Stimulated activated CD8-positive, alpha-beta memory T cell treated with anti-CD3 and anti-CD28 coated beads, Interleukin-15, amount 100 ng/mL, for 48 hours (primary cell): ENCODE measurements around the gene KCTD5.
"Not testable (repeated sequence)": the region's sequence is repeated elsewhere in the genome, so short reads cannot be mapped to it uniquely, and the experiment has no call there.

Experiments
- DNase-seq, 2 donors: peaks; one replicate each; pipeline ENCODE4 v3.0.0-alpha.2; 2020; ENCODE audit warnings: low read depth in 2 of 2

Gene KCTD5

DNA sequence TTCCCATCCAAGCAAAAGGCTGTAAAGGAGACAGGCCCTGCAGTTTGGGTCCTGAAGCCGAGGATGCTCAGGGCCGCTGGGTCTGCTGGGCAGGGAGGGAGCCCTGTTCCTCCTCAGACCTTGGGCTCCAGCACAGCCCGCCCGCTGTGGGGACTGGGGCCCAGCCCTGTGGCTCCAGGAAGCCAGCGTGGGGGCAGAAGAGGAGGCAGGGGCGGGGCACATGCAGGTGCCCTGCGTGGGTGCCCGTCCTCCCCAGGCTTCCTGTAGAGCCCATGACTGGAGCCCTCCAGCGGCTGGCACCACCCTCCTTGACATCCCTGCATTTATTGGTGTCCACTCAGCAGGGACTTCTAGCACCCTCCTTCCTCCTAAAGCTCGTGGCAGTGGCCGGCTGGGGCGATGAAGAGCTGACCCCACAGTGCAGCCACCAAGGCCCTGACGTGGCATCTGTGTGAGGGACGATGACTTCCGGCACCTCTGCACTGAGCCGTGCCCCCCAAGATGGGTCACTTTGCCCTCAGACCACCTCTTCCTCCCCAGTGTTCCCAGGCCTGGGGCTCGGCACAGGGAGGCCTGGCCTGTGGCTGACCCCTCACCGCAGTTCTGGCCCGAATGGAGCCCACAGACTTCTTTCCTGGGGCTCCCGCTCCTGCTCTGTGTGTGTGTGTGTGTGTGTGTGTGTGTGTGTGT is 27.8 kb downstream of the KCTD5 start:
- no peak for DNase-seq

DNA sequence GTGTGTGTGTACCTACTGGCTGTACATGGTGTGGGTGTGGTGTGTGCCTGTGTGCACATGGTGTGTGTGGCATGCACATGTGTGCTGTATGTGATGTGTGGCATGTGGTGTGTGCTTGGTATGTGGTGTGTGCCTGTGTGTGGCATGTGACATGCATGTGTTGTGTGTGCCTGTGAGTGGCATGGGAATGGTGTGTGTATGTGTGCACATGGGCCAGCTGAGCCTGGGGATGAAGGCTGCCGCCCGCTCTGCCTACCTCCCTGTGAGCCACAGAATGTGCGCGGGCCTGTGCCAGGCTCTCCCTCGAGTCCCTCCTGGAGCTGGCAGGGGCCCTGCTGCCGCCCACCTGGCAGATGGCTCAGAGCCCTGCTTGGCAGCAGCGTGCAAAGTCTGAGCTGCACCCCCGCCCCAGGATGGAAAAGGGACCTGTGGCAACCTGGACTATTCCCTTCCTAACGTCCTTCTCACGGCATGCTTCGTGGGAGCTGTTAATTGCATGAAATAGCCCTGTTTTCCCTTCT is 28.4 kb downstream of the KCTD5 start:
- DNase-seq: no peak

DNA sequence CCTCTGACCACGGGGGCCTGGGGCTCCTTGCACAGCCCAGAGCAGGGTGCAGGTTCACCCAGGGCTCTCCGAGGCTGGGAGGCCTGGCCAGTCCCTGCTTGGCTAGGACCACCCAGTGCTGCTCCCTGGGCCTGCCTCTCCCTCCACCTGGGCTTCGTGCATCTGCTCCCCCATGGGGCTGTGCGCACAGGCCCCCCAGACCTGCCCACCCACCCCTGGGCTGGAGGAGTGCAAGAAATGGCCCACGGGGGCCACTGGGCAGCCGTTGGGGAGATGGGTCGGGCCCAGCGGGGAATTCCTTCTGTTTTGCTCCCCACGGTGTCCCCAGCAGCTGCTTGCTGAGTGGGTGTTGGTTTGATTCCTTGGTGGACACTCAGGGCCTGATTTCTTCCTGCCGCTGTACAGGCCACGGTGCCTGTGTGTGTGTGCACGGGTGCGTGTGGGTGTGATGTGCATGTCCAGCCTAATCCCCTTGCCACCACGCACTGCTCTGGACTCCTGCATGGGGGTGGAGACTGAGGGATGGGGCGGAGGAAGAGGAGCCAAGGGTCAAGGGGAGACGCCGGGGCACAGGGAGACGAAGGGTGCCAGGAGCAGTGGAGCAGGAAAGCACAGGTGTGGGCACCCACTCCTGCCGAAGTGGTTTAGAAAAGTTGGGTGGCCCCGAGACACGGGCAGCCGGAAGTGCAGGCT is 29.2 kb downstream of the KCTD5 start:
- DNase-seq: no peak

DNA sequence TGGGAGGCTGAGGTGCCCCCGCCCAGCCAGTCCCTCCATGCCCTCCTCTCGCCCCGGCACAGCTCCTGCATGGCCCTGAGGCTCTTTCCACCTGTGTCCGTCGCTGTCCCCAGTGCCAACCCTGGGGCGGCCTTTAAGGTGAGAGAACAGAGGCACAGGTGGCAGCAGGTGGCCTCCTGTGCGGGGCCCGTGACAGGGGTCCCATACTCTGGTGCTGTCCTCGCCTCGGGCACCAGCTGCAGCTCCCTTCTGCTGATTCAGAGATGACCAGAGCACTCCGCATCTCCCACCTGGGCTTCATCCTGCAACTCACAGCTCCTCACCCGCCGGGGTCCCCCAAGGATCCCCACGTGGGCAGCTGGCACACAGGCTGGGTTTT is 29.7 kb downstream of the KCTD5 start:
- DNase-seq: no peak

DNA sequence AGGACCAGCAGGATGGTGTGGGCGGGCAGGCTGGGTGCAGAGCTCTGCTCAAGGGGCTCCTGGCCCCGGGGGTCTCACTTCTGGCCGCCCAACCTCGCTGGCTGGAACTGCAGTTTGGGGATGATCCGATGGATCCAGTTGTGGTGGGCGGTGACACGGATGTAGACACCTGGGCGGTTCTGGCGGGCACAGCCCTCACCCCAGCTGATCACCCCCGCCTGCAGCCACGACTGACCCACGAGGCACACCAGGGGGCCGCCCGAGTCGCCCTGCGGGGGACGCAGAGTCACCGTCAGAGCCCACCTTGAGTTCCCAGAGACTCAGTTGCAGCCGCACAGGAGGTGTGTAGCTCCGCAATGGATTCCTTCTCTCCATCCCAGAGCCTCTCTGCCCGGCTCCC is 30.2 kb downstream of the KCTD5 start:
- no peak for DNase-seq

DNA sequence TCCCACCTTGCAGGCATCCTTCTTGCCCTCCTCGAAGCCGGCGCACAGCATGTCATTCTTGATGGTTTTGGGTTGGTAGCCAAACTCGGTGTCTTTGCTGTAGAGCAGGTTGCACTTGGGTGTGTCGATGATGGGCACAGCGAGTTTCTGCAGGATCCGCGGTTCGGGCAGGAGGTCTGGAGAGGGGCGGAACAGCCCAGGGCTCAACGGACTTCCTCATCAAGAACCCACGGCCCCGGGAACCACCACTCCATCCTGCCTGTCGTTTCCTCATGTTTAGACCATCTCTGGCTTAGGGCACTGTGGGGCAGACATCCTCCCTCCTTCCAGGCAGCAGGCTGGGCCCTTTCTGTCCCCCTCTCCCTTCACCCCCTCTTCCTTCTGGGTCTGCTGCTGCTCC is 31.2 kb downstream of the KCTD5 start:
- no peak for DNase-seq

DNA sequence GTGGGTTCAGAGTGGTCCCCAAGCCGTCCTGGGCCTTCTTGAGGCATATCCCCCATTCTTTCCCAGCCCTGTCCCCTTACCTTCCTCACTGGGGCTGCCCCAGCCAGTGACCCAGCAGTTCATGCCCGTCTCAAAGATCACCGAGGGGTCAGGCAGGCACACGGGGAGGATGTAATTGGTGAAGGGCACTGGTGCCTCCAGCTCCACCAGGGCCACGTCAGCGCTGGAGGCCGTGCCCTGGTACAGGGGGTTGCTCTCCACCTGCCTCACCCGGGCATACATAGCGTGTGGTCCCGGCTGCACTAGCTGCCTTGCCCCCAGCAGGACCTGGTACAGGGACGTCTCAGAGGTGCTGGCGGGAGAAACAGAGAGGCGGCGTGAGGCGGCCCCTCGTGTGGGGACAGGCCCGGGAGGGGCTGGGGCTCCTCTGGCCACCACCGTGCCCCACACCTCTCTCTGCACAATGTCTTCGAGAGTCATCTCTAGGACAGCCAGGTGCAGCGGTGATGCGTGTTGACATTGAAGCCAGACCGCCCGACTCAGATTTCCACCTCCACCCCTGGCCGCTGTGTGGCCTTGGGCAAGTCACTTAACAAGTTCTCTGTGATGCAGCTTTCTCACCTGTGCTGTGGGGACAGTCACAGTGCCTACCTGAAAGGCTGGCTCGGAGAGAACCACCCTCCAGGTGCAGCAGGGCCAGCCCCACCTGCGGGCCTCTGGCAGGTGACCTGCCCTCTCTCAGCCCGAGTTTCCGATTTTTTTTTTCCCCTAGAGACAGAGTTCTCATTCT is 31.9 kb downstream of the KCTD5 start:
- no peak for DNase-seq

DNA sequence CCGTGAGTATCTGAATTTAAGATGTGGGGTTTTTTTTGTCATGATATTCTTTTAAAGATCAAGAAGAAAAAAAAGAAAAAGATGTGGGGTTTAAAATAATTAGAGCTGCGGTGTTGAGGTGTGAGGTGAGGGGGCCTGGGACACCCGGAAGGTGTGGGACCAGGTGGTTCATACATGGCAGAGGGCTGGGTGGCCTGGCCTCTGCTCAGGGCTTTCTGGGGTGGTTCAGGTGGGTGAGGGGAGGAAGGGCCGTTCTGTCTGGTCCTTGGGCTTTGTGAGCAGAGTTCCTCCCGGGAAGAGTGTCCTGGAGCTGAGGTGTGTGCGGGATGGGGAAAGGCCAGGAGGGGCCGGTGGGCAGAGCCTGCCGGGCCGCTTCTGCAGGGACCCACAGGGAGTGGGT is 32.7 kb downstream of the KCTD5 start:
- no peak for DNase-seq

DNA sequence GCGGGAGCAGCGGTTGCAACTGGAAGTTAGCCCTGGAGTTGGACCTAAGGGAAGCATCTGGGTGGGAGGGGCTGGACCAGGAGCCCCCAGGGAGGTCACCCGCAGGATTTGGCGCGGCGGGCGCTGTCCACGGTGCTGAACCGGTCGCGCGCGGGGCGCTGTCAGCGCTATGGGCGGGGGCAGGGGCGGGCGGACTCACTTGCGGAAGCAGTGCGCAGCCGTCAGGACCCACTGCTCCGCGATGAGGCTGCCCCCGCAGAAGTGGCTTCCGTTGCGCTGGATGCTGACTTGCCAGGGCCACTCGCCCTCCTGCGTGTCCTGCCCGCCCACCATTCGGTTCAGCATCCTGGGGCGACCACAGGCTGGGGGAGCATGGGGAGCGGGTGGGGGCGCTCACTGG is 33.2 kb downstream of the KCTD5 start:
- peak; percentile 70 to 71 for DNase-seq

DNA sequence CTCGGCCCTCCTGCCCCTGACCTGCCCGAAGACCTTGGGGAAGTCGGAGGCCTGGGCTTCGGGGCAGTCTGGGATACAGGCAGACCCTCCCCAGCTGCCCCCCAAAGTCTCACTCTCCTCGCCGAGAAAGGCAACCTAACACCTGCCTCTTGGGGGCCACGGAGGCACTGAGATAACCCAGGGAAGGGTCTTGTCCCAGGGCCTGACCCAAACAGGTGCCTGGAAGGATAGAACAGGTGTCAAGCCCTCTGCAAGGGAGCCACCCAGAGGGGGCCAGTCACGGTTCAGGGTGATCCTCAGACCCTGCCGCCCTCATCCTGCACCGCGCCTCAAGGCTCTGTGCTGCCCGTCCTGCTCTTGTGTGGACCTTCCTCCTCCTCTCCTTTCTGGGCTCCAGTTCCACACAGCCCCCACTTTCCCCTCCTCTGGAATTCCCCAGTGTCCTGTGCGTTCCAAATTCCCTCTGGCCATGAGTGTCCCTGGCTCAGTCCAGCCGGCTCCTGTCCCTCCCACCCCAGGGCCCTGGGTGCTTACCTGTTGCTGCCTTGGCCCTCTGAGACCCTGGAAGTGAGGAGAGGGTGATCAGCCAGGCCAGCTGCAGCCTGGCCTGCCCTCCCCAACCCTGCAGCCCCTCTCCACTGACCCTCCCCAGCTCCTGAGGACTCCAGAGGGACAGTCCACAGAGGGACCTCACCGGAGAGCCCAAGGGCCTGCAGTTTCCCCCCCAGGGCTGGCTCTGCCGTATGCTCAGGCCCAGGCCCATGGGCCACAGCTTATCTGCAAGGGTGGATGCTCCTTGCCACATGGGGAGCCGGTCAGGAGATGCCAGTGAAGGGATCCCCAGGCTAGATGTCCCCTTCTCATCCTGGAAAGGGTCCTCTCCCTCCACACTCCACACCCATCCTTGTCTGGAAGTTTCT is 33.9 kb downstream of the KCTD5 start:
- DNase-seq: no peak

DNA sequence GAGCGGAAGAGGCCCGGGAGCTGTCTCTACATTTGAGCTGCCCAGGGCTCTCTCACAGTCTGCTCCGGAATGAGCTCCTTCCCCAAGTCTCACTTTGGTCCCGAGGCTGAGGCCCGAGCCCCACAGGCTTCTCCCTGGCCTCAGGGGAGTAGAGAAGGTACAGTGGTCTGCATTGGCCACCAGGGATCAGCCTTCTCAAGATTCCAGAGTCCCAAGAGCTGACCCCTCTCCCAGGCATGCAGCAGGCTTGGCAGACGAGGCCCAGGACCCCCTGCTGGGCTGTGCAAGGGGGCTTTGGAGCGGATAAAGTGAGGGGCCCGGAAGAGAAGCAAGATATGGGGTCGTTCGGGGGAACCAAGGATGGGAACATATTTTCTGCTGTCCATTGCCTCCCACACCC is 34.6 kb downstream of the KCTD5 start:
- DNase-seq: no peak

DNA sequence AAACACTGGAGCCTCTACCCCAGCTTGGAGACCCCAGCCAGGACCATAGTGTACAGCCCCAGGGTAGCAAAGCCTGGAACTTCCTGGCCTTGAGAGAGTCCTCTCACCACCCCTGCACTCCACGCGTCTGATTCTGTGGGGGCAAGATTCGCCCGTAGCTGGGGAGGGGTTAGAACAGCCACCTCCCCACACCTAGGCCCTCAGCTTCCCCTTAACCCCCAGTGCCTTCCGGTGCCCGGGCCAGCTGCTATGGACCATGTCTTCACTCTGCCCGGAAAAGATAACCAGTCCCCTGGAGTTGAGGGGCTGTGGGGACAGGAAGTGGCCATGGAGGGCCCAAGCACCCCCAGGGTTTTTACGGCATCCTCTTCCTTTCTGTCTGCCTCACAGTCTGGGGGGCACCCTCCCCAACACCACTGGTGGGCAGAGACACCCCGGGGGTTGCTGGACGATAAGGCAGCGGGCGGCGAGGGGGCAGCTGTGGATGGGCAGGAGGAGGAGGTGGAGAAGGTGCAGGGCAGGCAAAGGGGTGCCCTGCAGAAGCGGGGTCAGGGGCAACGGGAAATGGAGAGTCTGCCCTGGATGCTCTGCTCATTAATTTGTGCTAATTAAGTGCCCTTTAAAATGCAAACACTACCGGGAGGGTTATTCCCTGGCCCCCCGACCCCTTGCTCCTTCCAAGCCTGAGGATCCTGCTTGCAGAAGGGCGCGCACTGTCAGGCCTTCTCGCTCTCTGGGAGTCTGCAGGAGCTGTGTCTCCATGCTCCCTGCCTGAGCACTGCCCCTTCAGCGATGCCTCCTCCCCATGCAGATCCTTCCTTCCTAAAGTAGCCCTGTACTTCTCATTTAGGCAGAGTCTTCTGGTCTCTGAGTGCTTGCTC is 35.3 kb downstream of the KCTD5 start:
- no peak for DNase-seq

DNA sequence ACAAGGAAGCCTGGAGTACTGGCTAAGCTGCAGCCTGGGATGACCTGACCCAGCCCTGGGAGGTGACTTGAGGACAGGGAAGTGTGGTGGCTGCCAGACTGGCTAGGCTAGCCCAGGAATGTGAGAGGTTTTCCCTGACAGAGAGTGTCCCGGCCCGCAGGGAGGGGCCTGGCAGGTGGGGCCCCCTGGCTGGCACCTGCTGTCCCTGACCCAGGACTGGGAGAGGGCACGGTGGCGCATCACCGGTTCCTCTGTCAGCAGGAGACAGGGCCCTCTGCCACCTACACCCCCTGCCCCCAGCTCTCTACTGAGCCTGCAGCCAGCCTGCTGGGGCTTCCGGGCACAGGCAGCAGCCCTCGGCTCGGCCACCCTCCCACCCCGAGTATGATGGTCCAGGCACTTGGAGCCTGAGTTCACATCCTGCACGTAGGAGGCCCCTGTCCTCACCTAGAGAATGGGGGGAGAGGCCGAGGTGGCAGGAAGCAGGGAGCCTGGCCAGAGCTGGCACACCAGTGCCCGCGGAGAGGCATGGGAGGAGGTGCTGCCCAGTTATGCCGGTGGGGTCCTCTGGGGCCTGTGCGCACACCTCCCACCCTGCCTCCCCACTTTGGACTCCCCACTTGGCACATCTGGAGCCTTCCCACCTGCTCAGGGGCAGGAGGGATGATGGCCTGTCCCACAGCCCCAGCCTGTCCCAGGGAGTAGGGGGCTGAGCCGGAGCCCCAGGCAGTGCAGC is 37.2 kb downstream of the KCTD5 start:
- DNase-seq: no peak

DNA sequence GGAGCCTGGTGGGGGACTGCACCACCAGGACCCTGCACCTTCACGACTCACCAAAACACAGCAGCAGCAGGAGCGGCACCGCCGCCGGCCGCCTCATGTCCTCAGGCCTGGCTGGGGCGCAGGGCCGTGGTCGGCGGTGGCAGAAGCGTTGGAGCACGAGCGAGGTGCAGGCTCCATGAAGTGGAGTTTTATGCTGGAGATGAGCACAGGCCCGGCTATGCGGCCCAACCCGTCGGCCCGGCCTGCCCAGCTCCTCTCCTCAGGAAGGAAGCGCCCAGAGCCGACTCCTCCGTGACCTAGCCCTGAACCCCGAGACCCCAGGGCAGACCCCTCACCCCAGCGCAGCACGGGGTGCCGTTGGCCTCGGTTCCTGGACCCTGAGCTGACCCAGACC is 37.7 kb downstream of the KCTD5 start, which contains the start of gene PRSS27:
PRSS27 (minus strand) TSS at position 161 of the 394 bp plus-strand sequence; CDS start at position 97, 64 bp downstream.
- no peak for DNase-seq

DNA sequence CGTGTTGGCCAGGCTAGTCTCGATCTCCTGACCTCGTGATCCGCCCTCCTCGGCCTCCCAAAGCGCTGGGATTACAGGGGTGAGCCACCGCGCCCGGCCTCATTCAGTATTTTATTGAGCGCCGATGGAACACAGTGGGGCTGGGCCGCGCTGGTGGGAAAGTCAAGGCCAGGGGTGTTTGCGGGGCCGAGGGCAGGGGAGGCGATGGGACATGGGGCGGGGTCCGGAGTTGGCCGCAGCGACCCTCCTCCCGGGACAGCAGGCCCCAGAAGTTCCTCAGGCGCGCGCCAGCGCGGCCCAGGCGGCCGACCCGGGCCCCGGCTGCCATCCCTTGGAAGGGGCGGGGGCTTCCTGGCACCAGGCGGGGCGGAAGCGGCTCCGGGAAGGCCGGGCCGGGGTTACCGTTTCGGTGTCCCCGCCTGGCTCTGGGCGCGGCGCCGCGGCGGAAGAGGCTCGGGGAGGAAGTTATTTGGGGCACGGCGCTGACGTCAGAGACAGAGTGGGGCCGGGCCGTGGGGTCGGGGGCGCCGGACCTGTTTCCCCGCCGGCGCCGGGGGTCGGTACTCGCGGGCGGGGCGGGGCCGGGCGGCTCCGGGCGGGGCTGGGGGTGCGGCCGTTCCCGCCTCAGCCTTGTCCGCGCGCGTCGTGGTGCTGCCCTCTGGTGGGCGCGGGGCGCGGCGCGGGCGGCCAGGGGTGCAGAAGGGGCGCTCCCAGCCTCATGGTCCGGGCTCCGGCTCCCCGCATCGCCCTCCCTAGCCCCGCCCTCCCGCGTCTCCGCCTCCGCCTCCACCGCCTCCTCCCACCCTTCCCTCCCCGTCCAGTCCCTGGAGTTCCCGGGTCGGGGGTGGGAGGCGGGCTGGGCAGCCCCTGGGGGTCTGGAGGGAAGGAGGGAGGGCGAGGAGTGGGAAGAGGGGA is 38.7 kb downstream of the KCTD5 start:
- peak; percentile 86 to 88 for DNase-seq

DNA sequence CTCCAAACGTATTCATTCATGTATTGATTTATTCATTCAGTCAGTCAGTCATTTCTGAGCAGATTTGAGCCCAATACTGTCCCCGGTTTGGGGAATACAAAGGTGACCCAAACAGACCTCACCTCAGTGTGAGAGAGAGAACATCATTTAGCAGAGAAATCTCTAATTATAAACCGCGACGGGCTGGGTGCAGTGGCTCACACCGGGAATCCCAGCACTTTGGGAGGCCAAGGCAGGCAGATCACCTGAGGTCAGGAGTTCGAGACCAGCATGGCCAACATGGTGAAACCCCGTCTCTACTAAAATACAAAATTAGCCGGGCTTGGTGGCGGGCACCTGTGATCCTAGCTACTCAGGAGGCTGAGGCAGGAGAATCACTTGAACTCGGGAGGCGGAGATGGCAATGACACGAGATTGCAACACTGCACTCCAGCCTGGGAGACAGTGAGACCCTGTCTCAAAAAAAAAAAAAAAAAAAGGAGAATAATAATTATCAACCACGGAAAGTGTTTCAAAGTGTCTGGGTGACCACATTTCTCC is 39.4 kb downstream of the KCTD5 start:
- DNase-seq: not testable (repeated sequence)

DNA sequence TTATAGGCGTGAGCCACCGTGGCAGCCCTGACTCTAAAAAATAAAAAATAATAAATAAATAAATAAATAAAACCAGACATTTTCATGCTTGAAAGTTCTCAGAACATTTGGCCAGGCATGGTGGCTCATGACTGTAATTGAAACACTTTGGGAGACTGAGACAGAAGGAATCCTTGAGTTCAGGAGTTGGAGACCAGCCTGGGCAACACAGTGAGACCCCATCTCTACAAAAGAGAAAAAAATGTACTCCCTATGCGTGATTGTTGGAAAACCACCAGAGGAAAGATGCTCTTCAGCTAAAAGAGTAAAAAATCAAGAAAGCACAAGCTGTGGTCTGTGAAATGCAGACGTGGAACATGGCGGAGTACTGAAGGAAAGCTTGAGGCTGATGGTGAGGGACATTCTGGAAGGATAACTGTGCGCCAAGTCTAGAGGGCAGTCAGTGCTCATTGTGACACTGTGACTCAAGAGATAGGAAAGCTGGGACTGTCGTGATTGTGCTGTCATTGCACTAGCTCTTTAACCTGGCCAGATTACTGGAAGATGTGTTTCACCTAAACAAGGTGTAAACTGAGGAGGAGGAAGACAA is 41.9 kb downstream of the KCTD5 start:
- no peak for DNase-seq

DNA sequence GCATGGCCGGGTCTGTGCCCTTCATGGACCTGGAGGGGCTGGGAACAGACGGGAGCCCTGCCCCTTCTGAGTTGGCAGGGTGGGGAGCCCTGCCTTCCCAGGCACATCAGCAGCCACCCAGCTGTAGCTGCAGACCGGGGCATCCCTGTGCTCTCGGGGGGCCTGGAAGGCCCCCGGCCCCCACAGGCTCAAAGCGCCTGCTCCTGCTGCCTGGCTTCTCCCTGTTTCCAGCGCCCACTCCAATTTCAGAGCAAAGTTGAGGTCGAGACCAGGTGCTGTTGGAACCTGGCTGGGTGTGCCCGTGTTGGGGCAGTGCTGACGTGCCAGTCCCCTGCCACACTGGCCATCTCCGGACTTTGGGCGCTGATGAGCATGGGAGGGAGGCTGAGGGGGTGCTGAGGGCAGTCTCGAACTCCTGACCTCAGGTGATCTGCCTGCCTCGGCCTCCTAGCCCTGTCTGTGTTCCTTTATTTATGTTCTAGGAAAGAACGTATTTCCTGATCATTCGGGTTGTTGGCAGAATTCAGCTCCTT is 42.6 kb downstream of the KCTD5 start:
- DNase-seq: no peak
